Right lung (tissue), 5 donors: ENCODE data around the gene DACT1. TPM values are rescaled to one million over a fixed set of nuclear protein-coding genes. Genes with fewer than 3 reads are reported as not detected.

Experiments
- DNase-seq, 2 donors: peaks; one replicate each; pipeline ENCODE4 v3.0.0-alpha.2; 2013
- polyA plus RNA-seq, 5 donors: library from polyadenylated mRNA; unstranded; fragments of 120-200 nt; gene quantifications; one replicate each; pipeline versions ENCODE4 v1.2.1 to v1.2.3, GENCODE V29; 2013; ENCODE audit warnings: inconsistent platforms in 1 of 5, low replicate concordance in 1 of 5; ENCODE audit not compliant: insufficient read length in 5 of 5, insufficient read depth in 1 of 5

DACT1 gene
- polyA plus RNA-seq, 5 donors: 25.5 to 34.6 (median 28.6) TPM

GRCh38 chr14:58634406-58635090 is 3.2 kb upstream of the DACT1 start:
- DNase-seq: no peak

- DNase-seq: no peak
These were observed 2.5 kb upstream of the DACT1 start for GRCh38 chr14:58635091-58635830.

DNA sequence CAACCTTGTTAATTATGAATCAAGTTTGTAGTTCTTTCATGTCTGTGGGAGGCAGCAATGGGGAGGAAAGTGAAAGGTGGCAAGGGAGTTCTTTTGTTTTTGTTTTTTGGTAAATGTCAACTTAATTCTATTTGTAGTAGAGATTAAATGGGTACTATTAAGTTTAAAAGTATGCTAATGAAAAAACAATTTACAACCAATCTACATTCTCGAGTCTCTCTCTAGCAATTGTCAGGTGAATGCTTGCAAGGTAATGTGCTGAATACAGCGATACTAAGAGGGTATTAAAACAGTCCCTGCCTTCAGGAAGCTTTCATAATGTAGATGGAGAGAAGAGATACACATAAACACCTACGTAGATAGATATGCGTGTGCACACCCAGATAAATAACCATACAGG is 1.6 kb upstream of the DACT1 start:
- no peak for DNase-seq

DNA sequence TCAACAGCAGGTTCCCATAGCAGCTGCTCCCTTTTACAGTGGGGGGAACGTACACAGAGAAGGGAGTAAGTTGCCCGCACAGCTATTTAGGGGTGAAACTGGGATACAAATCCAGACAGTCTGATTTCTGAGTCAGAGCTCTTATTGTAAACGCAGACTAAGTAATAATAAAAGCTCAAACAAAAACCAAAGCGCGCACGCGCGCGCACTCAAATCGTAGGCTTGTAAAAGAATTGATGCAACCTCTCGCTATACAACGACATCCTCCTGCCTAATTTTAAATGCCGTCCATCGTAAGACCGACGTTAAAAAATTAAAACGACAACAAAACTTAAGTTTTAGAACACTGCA is 747 bp upstream of the DACT1 start:
- peak in 1 of 2 donors; percentile 71 for DNase-seq

- peak; percentile 38 to 49 for DNase-seq
These were observed 752 bp downstream of the DACT1 start for GRCh38 chr14:58638231-58639197.

DNA sequence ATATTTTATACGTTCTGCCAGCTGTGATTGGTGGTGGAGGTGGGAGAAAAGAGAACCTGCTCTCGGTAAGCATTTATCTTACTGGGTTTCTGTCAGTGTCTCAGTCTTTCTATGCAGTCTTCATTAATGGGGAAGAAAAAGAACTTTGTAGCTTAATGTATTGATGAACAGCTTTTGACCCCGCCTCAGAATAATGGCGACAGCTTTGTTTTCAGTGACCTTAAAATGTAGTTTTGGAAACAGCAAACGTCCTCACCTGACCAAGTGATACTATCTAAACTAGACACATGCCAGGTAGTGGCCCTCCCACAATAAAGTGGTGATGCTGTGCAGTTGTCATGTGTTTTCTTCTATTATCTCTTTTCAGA is 1.4 kb downstream of the DACT1 start:
- DNase-seq: no peak

GRCh38 chr14:58639842-58640484 is 2.2 kb downstream of the DACT1 start:
- DNase-seq: peak; percentile 76 to 84

DNA sequence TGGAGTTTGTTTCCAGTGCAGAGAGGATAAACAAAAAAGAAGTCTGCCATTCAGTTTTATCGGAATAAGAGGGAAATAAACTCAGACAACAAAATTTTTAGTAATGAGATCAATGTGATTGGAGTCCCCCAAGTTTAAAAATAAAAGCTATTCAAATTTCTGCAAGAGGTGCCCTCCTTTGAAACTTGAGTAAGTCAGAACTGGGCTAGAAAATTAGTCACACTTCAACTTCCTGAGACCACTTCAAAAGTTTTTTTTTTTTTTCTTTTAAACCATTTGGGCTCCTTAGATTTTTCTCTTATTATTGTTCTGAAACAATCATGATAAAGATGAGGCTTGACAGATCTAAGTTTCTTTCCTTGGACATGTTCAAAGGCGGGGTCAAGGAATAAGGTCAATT is 3.2 kb downstream of the DACT1 start:
- DNase-seq: no peak

DNA sequence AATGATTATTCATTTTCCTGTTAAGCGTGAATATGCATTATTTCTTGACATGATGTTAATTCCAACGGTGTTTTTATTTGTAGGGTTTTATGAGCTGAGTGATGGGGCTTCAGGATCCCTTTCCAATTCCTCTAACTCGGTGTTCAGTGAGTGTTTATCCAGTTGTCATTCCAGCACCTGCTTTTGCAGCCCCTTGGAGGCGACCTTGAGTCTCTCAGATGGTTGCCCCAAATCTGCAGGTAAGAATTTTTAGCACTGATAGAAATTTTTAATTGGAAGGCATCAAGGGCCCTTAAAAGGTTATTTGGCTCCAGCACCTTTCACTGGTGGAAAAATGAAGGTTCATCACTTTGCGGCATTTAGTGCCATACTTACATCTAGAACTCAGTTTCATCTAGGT is 3.7 kb downstream of the DACT1 start:
- DNase-seq: no peak

DNA sequence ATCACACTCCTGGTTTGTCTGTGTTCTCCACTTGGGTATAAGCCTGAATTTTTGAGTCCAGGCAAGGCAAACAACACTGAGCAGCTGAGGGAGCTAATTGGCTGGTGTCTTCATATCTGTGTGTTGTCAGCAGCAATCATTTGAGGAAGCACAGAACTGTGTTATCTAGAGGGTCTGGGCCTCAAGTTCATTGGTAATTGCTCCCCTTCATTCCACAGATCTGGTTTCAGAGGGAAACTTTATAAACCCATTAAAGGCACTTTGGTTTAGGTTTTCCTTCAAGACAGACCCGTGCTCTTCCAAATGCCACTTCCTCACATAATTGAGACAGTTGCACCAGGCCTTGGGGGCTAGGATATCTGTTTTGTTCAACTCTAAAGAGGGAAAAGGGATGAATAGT is 5.6 kb downstream of the DACT1 start:
- no peak for DNase-seq

- no peak for DNase-seq
These were observed 7.9 kb downstream of the DACT1 start for GRCh38 chr14:58645641-58646040.

DNA sequence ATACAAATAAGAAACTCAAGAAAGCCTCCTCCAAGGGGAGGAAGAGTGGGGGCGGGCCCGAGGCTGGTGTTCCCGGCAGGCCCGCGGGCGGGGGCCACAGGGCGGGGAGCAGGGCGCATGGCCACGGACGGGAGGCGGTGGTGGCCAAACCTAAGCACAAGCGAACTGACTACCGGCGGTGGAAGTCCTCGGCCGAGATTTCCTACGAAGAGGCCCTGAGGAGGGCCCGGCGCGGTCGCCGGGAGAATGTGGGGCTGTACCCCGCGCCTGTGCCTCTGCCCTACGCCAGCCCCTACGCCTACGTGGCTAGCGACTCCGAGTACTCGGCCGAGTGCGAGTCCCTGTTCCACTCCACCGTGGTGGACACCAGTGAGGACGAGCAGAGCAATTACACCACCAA is 8.7 kb downstream of the DACT1 start:
- no peak for DNase-seq

GRCh38 chr14:58647777-58648176 is 10.0 kb downstream of the DACT1 start:
- DNase-seq: no peak

- no peak for DNase-seq
These were observed 13.1 kb downstream of the DACT1 start for GRCh38 chr14:58650857-58651256.

DNA sequence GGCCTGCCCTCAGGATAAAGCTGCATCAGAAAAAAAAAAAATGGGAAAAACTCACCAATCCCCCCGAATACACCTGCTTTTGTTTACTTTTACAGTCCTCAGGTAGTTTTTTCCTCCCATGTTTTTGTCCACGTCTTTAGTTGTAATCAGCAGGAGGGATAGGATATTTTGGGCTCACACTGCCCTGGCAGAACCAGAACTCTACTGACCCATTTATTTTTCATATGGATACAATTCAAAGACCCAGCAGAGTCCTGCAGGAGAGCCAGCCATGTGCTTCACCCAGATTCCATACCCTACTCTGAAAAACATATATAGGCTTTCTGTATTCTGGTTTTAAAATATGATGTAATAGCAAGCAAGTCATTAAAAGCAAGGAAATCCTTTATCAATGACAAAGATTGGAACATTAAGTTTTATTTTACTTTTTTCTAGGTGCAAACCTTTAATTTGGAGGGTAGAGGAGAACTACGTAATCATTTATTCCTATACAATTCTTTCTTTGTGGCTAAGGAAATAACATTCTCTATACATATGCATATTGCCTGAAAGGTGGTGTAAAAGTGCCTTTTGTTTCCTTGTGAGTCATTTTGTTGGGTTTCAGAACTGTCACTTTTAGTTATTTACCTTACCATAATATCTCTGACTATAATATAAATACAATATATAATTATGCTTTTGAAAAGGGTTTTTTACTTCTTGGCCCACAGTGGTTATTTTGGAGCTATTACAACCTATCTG is 19.1 kb downstream of the DACT1 start:
- DNase-seq: no peak

DNA sequence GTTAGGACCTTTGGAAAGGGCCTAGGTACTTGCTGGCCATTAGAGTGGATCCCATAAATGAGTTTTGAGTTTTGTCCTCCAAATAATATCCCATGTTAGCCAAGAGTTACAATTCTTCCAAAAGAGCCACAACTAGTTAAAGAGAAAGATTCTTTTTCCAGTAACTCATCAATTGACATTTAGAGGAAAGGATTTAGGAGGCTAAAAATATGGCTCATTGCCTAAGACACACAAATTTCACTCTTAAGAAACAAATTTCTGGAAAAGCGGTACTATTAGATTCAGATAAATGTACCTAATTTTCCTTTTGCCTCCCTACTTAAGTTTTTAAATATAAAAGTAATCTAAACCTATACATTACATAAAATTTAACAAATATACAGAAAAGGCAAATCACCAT is 21.3 kb downstream of the DACT1 start:
- no peak for DNase-seq

DNA sequence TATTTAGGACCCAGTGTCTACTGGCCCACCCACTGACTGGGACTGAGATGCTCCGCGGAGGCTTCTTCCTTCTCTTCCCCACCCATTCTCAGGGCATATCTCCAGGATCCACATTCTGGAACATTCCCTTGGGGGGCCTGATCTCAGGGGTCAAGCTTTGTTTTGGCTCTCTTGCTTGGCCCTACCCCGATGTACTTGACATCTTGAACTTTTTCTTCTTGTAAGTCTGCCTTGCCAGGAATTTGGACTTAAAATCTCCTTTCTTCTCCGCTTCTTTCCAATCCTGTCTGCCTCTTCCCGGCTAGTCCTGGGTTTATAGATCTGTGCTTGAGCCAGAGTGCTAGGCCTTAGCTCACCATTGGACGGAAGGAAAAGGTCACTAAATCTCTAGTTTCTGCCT is 22.1 kb downstream of the DACT1 start:
- no peak for DNase-seq

GRCh38 chr14:58660407-58660806 is 22.6 kb downstream of the DACT1 start:
- no peak for DNase-seq

DNA sequence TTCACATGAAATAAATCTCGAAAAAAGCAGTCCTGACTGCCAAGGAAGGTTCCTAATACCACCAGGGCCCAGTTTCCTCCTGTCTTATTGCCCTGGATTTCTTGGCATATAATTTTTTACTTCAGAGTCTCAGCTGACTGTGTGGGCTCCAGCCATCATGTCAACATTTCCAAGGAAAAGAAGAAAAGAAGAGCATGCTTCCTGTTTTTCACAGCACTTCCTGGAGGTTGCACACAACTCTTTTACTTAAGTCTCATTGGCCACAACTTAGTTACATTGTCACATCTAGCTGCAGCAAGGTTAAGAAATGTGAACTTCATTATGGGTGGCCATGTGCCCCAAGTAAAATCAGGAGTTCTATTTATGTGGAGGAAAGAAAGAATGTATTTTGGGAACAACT is 24.3 kb downstream of the DACT1 start:
- DNase-seq: no peak

DNA sequence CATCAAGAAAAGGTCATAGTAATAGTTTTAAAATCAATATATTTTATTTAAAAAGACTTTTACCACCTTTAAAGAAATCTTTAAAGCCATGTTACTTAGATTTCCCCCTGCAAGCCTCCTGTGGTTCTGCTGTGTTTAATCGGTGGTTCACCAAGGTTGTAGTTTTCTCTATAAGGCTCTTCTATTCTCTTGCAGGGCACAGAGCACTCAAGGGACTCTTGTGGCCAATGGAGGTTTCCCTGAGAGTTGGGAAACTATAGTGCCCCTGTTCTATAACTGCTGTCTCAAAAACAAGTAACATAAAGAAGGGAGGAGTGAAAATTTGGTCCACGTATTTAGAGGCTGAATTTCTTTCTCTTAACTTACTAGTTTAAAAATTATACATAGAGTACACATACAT is 25.0 kb downstream of the DACT1 start:
- no peak for DNase-seq

DNA sequence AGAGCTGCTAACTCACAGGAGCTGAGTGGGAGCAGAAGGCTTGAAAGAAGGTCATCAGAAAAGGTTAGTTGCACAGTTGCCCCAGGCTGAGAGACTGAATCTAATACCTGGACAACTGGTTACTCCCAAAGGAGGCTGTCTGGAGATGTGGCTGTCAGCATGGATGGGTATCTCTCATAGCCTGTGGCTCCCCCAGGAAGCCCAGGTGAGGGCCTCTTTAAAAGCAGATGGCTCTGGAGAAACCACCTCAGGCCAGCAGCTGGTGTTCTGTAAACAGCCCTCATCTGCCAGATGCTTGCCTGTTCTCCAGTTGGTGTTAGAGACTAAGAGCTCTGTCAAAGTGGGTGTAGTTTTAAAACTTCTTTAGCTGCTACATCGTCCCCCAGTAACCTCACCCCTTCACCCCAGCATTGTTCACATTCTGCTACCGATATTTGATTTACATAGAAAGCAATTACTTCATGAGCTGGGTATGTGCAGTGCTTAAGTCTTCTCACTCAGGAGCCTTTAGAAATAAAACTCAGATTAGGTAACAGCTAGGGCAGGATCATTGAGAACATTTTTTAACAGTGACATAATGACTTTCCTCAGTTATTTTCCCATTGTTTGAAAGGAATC is 25.8 kb downstream of the DACT1 start:
- DNase-seq: no peak
